GM10248 (cell line): Measurements from ENCODE around the gene PROSER2.

Experiments
- CTCF ChIA-PET: fragments of 300-600 bp; sonication (Branson Sonifier 250); formaldehyde crosslinking; extraction: SDS; loops from one replicate; lab custom pipeline; 2021; ENCODE audit warnings: antibody characterized with exemption; lab: Yijun Ruan, JAX
- POLR2A ChIA-PET: fragments of 350-650 bp; sonication (Branson Sonifier 250); formaldehyde crosslinking; extraction: SDS; loops from one replicate; lab custom pipeline; 2020; ENCODE audit warnings: antibody characterized with exemption; lab: Yijun Ruan, JAX
- DNase-seq: peaks from one replicate; pipeline ENCODE4 v3.0.0; 2012; ENCODE audit errors: extremely low spot score
- CTCF ChIP-seq: IDR thresholded peaks from 2 replicates; pipeline ENCODE4 v1.5.1; 2012; ENCODE audit warnings: mild to moderate bottlenecking, low read depth; ENCODE audit errors: extremely low read depth, missing control alignments, control extremely low read depth

PROSER2 gene

GRCh38 chr10:11797847-11798633 is 25.1 kb upstream of the PROSER2 start:
- POLR2A ChIA-PET, result no interaction called here
- CTCF ChIA-PET, result interaction anchor here (1.0 to 1.7 kb wide), 3 partner anchors 10 to 40 kb away, joined by 3 to 6 read pairs (median 4); no protein-coding TSS in a partner anchor
- DNase-seq, result no peak
- TF ChIP-seq CTCF, result no peak

- no peak for DNase-seq
- POLR2A ChIA-PET, result no interaction called here
- TF ChIP-seq CTCF, result no peak
- CTCF ChIA-PET, result interaction anchor here (1.0 to 1.7 kb wide), 3 partner anchors 9 to 41 kb away, joined by 3 to 6 read pairs (median 4); no protein-coding TSS in a partner anchor
These were observed 24.1 kb upstream of the PROSER2 start for GRCh38 chr10:11798845-11799735.

GRCh38 chr10:11799736-11800080 is 23.4 kb upstream of the PROSER2 start:
- ChIA-PET POLR2A (no interaction called here), CTCF (no interaction called here)
- DNase-seq, result no peak
- no peak for TF ChIP-seq CTCF

- CTCF ChIA-PET, result no interaction called here
- POLR2A ChIA-PET, result no interaction called here
- no peak for DNase-seq
- TF ChIP-seq CTCF, result no peak
These were observed 18.8 kb upstream of the PROSER2 start for GRCh38 chr10:11804336-11804735.

- TF ChIP-seq CTCF, result no peak
- POLR2A ChIA-PET, result no interaction called here
- no peak for DNase-seq
- CTCF ChIA-PET, result no interaction called here
These were observed 17.4 kb upstream of the PROSER2 start for GRCh38 chr10:11805792-11806191.

GRCh38 chr10:11806706-11807105 is 16.4 kb upstream of the PROSER2 start:
- DNase-seq, result no peak
- POLR2A ChIA-PET, result no interaction called here
- CTCF ChIA-PET, result no interaction called here
- TF ChIP-seq CTCF, result no peak
